Natural killer cell (primary cell): ENCODE results near the gene RAD50. TPM values are rescaled to one million over a fixed set of nuclear protein-coding genes. Genes with fewer than 3 reads are reported as not detected.

Experiments used
- ATAC-seq, 3 donors: fragments of 150-1000 bp in 2 of 3; fragments of 200-7000 bp in 1 of 3; cut with Tn5 transposase; 1 replicate in 1 of 3; 2 replicates in 2 of 3; pipeline ENCODE4 v1.10.0; 2021; ENCODE audit warnings: mild to moderate bottlenecking in 2 of 3, moderate library complexity in 2 of 3
- DNase-seq, 2 donors: peaks; one replicate each; pipeline versions ENCODE4 v3.0.0 to v3.0.0-alpha.2; 2013 to 2021; ENCODE audit warnings: mixed read lengths in 1 of 2
- H3K27ac ChIP-seq: one replicate; pipeline ENCODE4 v1.5.1; 2013; ENCODE audit warnings: mild to moderate bottlenecking, low read length
- H3K27me3 ChIP-seq: one replicate; pipeline ENCODE4 v1.6.1; 2013; ENCODE audit warnings: low read length; ENCODE audit not compliant: control insufficient read depth, insufficient read depth
- H3K36me3 ChIP-seq: one replicate; pipeline ENCODE4 v1.6.1; 2013; ENCODE audit warnings: low read length; ENCODE audit not compliant: control insufficient read depth, insufficient read depth
- H3K4me1 ChIP-seq: one replicate; pipeline ENCODE4 v1.6.1; 2013; ENCODE audit warnings: low read length; ENCODE audit not compliant: control insufficient read depth, insufficient read depth
- H3K4me3 ChIP-seq: one replicate; pipeline ENCODE4 v1.5.1; 2013; ENCODE audit warnings: low read length
- H3K9me3 ChIP-seq: one replicate; pipeline ENCODE4 v1.6.1; 2013; ENCODE audit warnings: low read length; ENCODE audit not compliant: control insufficient read depth, insufficient read depth
- H3K27ac Mint-ChIP-seq, 2 donors: one replicate each; pipeline ENCODE4 v1.8.0; 2022; ENCODE audit warnings: mild to moderate bottlenecking in 2 of 2, mixed read lengths in 2 of 2, moderate library complexity in 1 of 2
- H3K27me3 Mint-ChIP-seq, 2 donors: one replicate each; pipeline ENCODE4 v1.8.0; 2022; ENCODE audit warnings: low read depth in 2 of 2, mixed read lengths in 2 of 2
- H3K36me3 Mint-ChIP-seq: one replicate; pipeline ENCODE4 v1.8.0; 2022; ENCODE audit warnings: mixed read lengths
- H3K4me1 Mint-ChIP-seq, 2 donors: one replicate each; pipeline ENCODE4 v1.8.0; 2022; ENCODE audit warnings: mixed read lengths in 2 of 2
- H3K4me3 Mint-ChIP-seq: one replicate; pipeline ENCODE4 v1.8.0; 2022; ENCODE audit warnings: mild to moderate bottlenecking, moderate library complexity, mixed read lengths
- H3K9me3 Mint-ChIP-seq, 2 donors: one replicate each; pipeline ENCODE4 v1.8.0; 2022; ENCODE audit warnings: mixed read lengths in 2 of 2
- CTCF ChIP-seq: fragments of 200-600 bp; IDR thresholded peaks from one replicate; pipeline ENCODE4 v1.8.0; 2022; ENCODE audit warnings: antibody characterized with exemption
- WGBS: methylation state at CpG from one replicate; pipeline ENCODE4 v1.1.7; 2013; ENCODE audit warnings: missing lambda C conversion rate; ENCODE audit not compliant: insufficient coverage; 5-methylcytosine and 5-hydroxymethylcytosine counted together
- intact Hi-C: fragments of 100-400 bp; cut with micrococcal nuclease; formaldehyde crosslinking; loops from one replicate; pipeline ENCODE4 v1.14.2; 2022
- total RNA-seq, 4 donors: library from RNA; stranded (reverse); fragments of 120-200 nt in 1 of 4; gene quantifications; one replicate each; pipeline versions ENCODE4 v1.2.3 to v1.2.4, GENCODE V29; 2013 to 2022

The RAD50 gene
- total RNA-seq, 3 donors from 2014 or later (not counting 1 experiment from before 2014, with no cell fraction given), result 21.0 to 31.2 (median 27.5) TPM

GRCh38 chr5:132556153-132556762 is 519 bp upstream of the RAD50 start:
- Histone ChIP-seq H3K4me1 (peaks cover 16% of the 10 kb centered on the region), H3K27ac (peak overlapping the region; percentile 82), H3K27me3 (no peaks in the 10 kb centered on the region), H3K4me3 (peak overlapping the region; percentile 83), H3K36me3 (peaks cover 7% of the 10 kb centered on the region), H3K9me3 (no peaks in the 10 kb centered on the region)
- ATAC-seq (no peak), DNase-seq (no peak)
- TF ChIP-seq CTCF, result no peak
- no peaks in the 10 kb centered on the region for H3K36me3 Mint-ChIP-seq
- H3K27me3 Mint-ChIP-seq, result no peaks in the 10 kb centered on the region
- peak overlapping the region; percentile 96 for H3K4me3 Mint-ChIP-seq
- WGBS, result 82% methylated on average over 13 of the region's 15 CpGs
- peak overlapping the region; percentile 91 to 97 for H3K27ac Mint-ChIP-seq
- intact Hi-C loops, result loop anchor here (2.0 kb wide), 1 partner anchor 65 kb away; the partner anchor contains the start of gene IRF1
- H3K4me1 Mint-ChIP-seq, result peaks cover 20 to 25% of the 10 kb centered on the region in 2 donors
- no peaks in the 10 kb centered on the region for H3K9me3 Mint-ChIP-seq

- peak overlapping the region; percentile 96 for H3K4me3 Mint-ChIP-seq
- Histone ChIP-seq H3K36me3 (peaks cover 9% of the 10 kb centered on the region), H3K4me1 (peaks cover 16% of the 10 kb centered on the region), H3K27ac (peak overlapping the region; percentile 82), H3K4me3 (peak overlapping the region; percentile 83), H3K9me3 (no peaks in the 10 kb centered on the region), H3K27me3 (no peaks in the 10 kb centered on the region)
- H3K4me1 Mint-ChIP-seq, result peaks cover 20 to 25% of the 10 kb centered on the region in 2 donors
- peak in 2 of 3 donors; percentile 1 to 3 for ATAC-seq
- intact Hi-C loops, result loop anchor here (2.0 kb wide), 1 partner anchor 67 kb away; the partner anchor contains the start of gene IRF1
- no peak for TF ChIP-seq CTCF
- DNase-seq, result peak; percentile 18 to 54
- H3K27ac Mint-ChIP-seq, result peak overlapping the region; percentile 91 to 97
- H3K27me3 Mint-ChIP-seq, result no peaks in the 10 kb centered on the region
- no peaks in the 10 kb centered on the region for H3K9me3 Mint-ChIP-seq
- H3K36me3 Mint-ChIP-seq, result no peaks in the 10 kb centered on the region
- WGBS, result 9% methylated on average over 14 of the region's 15 CpGs
These were observed 848 bp downstream of the RAD50 start for GRCh38 chr5:132557478-132558172.

GRCh38 chr5:132559383-132560060 is 2.7 kb downstream of the RAD50 start:
- Histone ChIP-seq H3K4me3 (no peak overlapping the region), H3K27ac (no peak overlapping the region), H3K36me3 (peaks cover 21% of the 10 kb centered on the region), H3K9me3 (peaks cover 9% of the 10 kb centered on the region), H3K27me3 (no peaks in the 10 kb centered on the region), H3K4me1 (peaks cover 16% of the 10 kb centered on the region)
- Mint-ChIP-seq H3K4me1 (peaks cover 20 to 25% of the 10 kb centered on the region in 2 donors), H3K9me3 (no peaks in the 10 kb centered on the region), H3K36me3 (no peaks in the 10 kb centered on the region), H3K4me3 (peak overlapping the region; percentile 41), H3K27ac (no peak overlapping the region), H3K27me3 (no peaks in the 10 kb centered on the region)
- TF ChIP-seq CTCF, result no peak
- no CpG with 5 or more reads among the region's 2 CpGs for WGBS
- DNase-seq (no peak), ATAC-seq (no peak)
- intact Hi-C loops, result no loop called here
